H54 (cell line): ENCODE results near the gene NRP2.
A peak's percentile ranks its signal among the peaks of the same experiment; 100 is the strongest.

ENCODE experiments used
- DNase-seq: peaks from one replicate; pipeline ENCODE4 v3.0.0; 2011; ENCODE audit warnings: low spot score, mixed read lengths; ENCODE audit not compliant: insufficient read length
- FAIRE-seq: peaks from 3 replicates; lab custom pipeline; 2011; peaks lifted over from hg19 to GRCh38; lab: Jason Lieb, UNC
- POLR2A ChIP-seq: IDR thresholded peaks from 2 replicates; pipeline ENCODE4 v1.6.1; 2011; ENCODE audit warnings: low read depth, mild to moderate bottlenecking, low read length

NRP2 gene

DNA sequence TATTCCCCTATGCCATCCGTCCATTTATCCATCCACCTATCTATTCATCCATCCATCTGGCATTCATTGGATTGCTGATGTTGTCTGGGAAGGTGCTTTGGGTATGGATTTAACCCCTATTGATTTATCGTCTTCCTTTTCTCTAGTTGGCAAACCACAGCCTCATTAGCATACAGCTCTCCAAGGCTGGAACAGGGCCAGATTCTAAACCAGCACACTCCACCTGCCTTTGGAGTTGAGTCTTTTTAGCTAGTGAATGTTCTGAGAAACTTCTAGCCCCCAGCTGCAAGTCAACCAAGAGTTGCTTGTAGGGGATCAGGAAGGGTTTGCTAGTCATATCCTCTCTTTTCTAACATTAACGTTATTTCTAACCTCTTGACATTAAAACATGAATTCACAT lies 90.7 kb downstream of the NRP2 start:
- no peak for FAIRE-seq
- DNase-seq, result no peak

DNA sequence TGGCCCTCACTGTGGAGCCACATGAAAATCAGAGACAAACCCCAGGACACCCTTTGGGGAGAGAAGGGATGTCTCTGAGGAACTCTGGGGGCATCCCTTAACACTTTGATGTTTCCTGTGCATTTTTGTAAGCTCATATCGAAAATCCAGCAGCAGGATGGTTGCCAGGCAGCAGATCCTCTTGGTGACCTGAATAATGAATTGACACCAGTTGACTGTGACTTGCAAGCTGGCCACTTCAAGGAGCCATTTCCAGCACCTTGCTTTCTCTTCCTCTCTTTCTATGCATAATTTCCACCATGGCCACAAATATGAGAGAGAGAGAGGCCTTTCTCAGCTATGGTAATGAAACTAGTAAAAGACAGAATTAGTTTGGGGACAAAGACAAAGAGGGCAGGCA lies 91.7 kb downstream of the NRP2 start:
- FAIRE-seq (no peak), DNase-seq (no peak)
- no peak for TF ChIP-seq POLR2A

More for the DNA sequence above, 90.7 kb downstream of the NRP2 start:
- TF ChIP-seq POLR2A, result no peak

- no peak for TF ChIP-seq POLR2A
- DNase-seq (no peak), FAIRE-seq (no peak)
Measured at GRCh38 chr2:205775097-205775877, 93.0 kb downstream of the NRP2 start.

- FAIRE-seq (no peak), DNase-seq (peak; percentile 29)
- no peak for TF ChIP-seq POLR2A
Measured at GRCh38 chr2:205776139-205776538, 93.8 kb downstream of the NRP2 start.

DNA sequence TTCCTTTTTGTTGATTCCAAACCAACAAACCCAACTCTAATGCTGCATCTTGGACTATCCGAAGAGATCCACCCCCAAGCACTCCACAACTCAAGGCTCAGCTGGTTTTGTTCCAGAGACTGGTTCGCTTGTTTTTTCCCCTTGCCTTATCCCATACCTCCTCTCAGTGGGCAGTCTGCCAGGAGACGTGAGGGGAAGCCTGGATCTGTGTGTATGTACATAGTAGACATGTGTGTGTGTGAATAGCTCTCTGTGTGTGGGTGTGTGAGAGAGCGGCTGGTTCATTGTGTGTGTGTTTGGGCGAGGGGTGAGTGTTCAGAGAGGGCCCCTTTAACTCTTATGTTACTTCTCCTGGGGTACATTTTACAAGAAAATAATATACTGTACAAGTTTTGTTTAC lies 94.4 kb downstream of the NRP2 start:
- TF ChIP-seq POLR2A, result no peak
- FAIRE-seq (no peak), DNase-seq (no peak)

DNA sequence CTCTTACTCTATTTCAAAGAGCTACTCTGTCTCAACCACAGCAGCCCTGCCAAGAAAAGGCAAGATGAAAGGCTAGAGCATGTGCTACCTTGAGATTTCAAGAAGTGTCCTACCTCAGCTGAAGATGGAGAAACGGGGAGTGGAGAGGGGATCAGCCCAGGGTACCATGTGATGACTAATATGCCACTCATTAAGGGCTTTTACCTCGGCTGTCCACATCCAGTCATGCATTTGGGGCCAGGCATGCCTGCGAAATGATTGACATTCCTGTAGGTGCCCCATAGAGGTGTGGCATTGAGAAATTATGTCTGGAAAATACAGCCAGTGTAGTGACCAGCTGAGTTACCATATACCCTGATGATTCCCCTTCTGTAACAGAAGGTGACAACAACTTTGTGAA lies 96.1 kb downstream of the NRP2 start:
- FAIRE-seq (no peak), DNase-seq (no peak)
- no peak for TF ChIP-seq POLR2A

DNA sequence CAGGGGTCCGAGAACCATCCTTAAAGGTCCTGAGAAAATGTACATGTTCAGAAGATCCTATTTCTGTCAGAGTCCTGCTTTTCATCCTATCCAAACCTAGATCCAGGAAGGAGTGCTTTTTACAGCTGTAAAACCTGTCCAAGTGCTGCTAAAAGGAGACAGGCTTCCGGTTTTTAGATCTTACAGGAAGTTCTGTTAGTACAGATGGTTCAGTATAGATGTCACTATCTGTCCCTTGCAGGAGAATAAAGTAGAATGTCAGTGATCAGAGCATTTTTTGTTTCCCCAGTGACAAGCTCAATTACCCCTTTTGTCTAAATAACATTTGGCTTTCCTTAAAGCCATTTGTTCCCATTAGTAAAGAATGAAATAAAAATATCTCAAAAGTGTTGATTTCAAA lies 98.3 kb downstream of the NRP2 start:
- TF ChIP-seq POLR2A, result no peak
- FAIRE-seq, result no peak

DNA sequence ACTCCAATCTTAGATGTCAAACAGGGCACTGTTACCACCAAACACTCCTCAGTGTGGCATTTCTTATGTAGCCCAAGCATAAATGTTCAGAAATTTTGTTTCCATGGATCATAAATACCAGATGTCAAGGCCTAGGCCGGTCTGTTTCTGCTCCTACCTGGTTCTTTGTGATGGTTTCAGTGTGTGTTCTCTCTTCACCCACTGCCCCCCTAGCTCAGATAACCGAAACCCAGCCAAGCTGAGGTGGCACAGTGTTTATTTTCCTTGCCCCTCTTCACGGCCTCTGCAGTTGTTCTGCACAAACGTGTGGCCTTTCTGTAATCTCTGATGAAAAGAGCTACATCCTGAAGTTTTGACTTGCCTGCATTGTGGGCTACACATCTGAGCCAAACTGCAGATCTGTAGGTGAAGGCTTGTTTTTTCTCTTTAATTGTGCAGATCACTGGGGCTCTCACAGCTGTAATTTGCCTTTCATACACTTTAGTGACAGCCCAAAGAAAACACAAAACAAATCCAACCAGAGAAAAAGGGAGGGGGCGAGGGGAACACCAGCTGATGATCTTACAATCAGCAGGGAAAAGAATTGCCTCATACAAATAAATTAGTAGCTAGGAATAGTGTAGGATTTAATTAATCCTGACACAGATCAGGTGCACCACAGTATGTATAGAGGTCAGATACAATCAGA lies 99.1 kb downstream of the NRP2 start:
- TF ChIP-seq POLR2A, result no peak
- DNase-seq, result no peak

More for the DNA sequence above, 98.3 kb downstream of the NRP2 start:
- DNase-seq, result no peak

DNA sequence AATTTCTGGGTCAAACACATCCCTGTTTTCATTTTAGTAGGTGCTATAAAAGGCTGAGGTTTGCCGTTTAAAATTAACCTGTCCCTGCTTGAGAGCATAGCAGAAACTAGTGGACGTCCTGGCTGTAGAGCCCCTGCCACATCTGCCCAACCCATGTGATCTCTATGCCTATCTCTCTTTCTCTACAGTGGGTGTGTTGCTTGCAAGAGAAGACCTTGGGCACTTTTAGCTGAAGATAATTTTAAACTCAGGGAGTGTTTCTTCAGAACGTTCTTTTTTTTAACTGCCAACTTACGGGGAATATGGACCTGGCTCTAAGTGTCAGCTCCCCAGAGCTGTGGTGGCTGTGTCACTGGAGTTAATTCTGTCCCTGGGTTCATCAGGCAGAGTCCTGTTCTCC lies 100.6 kb downstream of the NRP2 start:
- DNase-seq (no peak), FAIRE-seq (no peak)

More for the DNA sequence above, 99.1 kb downstream of the NRP2 start:
- no peak for FAIRE-seq

GRCh38 chr2:205783872-205784499 lies 101.7 kb downstream of the NRP2 start:
- FAIRE-seq (no peak), DNase-seq (no peak)
- TF ChIP-seq POLR2A, result no peak

More for the DNA sequence above, 100.6 kb downstream of the NRP2 start:
- TF ChIP-seq POLR2A, result no peak

DNA sequence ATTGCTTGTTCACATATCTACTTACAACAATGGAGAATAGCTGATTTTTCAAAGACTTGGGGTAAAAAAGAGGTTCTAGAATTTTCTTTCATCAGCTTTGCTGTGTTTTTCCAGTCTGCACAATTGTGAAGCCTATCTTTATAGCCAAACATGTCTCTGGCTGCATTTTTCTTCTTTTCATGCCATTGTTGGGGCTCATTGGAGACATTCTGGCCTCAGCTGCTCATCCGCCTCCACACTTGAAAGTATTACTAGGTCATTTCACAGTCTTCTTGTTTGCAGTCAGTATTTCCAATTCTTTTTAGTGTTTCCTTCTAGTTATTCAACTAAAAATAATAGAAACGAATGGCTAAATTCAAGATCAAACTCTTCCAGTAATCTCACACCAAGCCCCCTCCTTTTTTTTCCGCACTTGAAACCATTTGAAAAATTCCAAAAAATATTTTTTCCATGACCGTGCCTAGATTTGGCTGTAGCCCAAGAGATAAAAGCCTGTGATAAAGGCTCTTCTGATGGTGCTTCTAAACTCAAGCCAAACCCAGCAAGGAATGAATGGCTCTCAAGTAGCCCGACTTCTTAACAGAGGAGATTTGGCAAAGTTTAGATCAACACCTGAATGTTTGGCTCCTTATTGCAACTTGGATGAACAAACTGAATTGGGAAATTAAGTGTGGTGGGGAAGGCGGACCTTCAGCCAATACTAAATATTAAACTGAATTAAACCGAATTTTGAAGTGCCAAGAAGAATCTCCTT lies 103.4 kb downstream of the NRP2 start:
- no peak for TF ChIP-seq POLR2A
- no peak for DNase-seq
- FAIRE-seq, result no peak

- DNase-seq (no peak), FAIRE-seq (no peak)
- no peak for TF ChIP-seq POLR2A
Measured at GRCh38 chr2:205786976-205787375, 104.7 kb downstream of the NRP2 start.

DNA sequence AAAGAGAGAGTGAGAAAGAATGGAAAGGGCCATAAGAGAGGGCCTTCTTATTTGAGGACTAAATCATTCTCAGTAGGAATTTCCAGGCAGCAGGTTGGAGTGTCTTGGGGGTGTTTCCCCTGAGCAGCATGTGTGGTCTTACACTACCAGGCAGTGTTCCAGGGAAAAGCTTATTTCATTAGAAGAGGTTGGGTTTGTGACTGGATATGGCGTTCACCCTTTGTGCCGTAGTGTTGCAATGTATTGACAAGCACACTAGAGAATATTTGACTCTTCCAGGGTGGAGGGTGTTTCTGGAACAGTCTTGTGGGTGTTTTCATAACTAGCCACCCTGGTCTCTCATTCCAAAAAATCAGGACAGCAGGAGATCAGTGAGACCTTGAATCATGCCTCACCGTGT lies 105.5 kb downstream of the NRP2 start:
- FAIRE-seq, result no peak
- no peak for TF ChIP-seq POLR2A
- no peak for DNase-seq
